ENCODE results near the gene IRGC.

The IRGC gene

GRCh38 chr19:43691755-43692154 lies 24.1 kb upstream of the IRGC start:
- no peak for DNase-seq

- no peak for DNase-seq
These were observed 23.5 kb upstream of the IRGC start for GRCh38 chr19:43692385-43692784.

- no peak for DNase-seq
These were observed 23.0 kb upstream of the IRGC start for GRCh38 chr19:43692877-43693276.

- DNase-seq = no peak
These were observed 21.3 kb upstream of the IRGC start for GRCh38 chr19:43694553-43694952.

GRCh38 chr19:43695985-43696704 lies 19.7 kb upstream of the IRGC start:
- no peak for DNase-seq

- DNase-seq = no peak
These were observed 18.6 kb upstream of the IRGC start for GRCh38 chr19:43697295-43697694.

- no peak for DNase-seq
These were observed 16.1 kb upstream of the IRGC start for GRCh38 chr19:43699506-43700394.

GRCh38 chr19:43700395-43701000 lies 15.4 kb upstream of the IRGC start:
- peak; percentile 65 for DNase-seq

GRCh38 chr19:43704002-43704705 lies 11.7 kb upstream of the IRGC start:
- DNase-seq = no peak

GRCh38 chr19:43705729-43706128 lies 10.1 kb upstream of the IRGC start:
- DNase-seq = no peak

- DNase-seq = no peak
These were observed 8.6 kb upstream of the IRGC start for GRCh38 chr19:43707158-43707712.

GRCh38 chr19:43708716-43709115 lies 7.2 kb upstream of the IRGC start:
- DNase-seq = no peak

- peak; percentile 7 for DNase-seq
These were observed 4.0 kb upstream of the IRGC start for GRCh38 chr19:43711751-43712355.

- DNase-seq = no peak
These were observed 2.7 kb upstream of the IRGC start for GRCh38 chr19:43713208-43713607.

GRCh38 chr19:43718627-43719377 lies 2.9 kb downstream of the IRGC start:
- no peak for DNase-seq

- no peak for DNase-seq
These were observed 3.5 kb downstream of the IRGC start for GRCh38 chr19:43719378-43719868.

- no peak for DNase-seq
These were observed 4.0 kb downstream of the IRGC start for GRCh38 chr19:43719918-43720317.

GRCh38 chr19:43720936-43721335 lies 5.1 kb downstream of the IRGC start:
- DNase-seq = no peak

- no peak for DNase-seq
These were observed 5.7 kb downstream of the IRGC start for GRCh38 chr19:43721469-43722048.

GRCh38 chr19:43723588-43723987 lies 7.7 kb downstream of the IRGC start:
- no peak for DNase-seq

GRCh38 chr19:43724896-43725295 lies 9.0 kb downstream of the IRGC start:
- no peak for DNase-seq
